Fibroblast of gingiva (primary cell): ENCODE results near the gene ITGA6.

Experiments used
- DNase-seq: peaks from one replicate; pipeline ENCODE4 v3.0.0-alpha.2; 2011; ENCODE audit warnings: low read depth

The ITGA6 gene

GRCh38 chr2:172427256-172427989 is at the start of gene ITGA6:
ITGA6 (plus strand) TSS chr2:172427586.
- peak; percentile 13 for DNase-seq

DNA sequence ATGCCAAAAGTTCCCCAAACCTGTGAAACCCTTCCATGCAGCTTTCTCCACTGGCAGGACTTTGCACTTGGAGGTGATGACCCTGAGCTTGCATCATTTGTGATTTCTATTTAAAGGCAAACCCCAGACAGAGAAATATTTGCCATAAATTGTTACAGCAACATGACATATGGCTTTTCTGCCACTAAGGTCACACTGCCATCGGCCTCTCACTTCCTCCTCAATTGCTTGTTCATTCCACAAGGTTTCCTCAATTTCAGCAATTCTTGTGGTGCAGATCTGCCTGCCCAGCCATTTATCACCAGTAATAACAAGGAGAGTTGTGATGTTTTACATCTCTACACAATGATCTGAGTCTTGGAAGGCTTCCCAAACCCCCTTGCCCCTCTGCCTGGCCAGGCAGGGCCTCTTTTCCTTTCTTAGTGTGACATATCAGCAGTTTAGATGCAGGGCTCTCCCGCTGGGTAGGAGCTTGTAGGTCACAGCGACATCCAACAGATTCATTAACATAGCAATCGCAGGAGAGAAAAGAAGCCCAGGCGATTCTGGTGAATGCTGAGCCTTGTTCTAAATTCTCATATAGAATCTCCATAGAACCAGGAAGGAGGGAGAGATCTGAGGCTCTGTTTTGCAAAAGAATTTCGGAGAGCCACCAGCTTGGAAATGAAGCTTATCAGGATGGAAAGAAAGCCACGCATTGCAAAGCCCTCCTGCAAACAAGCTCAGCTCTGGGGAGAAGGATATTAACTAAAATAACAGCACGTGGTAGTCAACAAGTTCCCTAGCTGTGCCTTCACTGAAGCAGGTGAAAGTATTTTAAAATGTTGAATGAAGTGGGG is 46.7 kb upstream of the ITGA6 start:
- no peak for DNase-seq

DNA sequence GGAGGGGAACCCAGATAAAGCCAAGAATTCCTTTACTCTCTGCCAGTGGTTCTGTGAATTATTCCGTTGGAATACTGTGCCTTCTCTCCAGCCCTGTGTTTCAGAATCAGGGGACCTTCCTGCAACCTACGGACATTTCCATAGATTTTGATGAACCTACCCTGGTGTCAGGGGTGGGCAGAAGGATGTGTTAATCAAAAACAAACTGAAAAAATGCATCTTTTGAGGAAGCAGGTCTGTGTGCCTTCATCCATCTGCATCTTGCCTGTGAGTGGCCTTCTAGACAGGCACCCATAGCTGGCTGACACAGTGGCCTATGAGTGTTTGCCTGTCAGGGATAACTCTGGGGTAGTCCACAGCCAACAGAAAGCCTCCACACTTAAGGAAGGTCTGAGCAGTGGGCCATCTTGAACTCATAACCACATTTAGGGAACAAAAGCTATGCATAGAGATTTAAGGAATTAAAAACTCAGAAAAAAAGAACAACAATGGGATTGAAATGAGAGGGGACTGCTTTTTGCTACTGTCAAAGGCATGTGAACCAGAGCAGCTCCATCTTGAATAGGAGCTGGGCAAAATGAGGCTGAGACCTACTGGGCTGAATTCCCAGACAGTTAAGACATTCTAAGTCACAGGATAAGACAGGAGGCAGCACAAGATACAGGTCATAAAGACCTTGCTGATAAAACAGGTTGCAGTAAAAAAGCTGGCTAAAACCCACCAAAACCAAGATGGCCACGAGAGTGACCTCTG is 45.9 kb upstream of the ITGA6 start:
- no peak for DNase-seq

GRCh38 chr2:172387361-172387760 is 40.0 kb upstream of the ITGA6 start:
- DNase-seq = no peak

DNA sequence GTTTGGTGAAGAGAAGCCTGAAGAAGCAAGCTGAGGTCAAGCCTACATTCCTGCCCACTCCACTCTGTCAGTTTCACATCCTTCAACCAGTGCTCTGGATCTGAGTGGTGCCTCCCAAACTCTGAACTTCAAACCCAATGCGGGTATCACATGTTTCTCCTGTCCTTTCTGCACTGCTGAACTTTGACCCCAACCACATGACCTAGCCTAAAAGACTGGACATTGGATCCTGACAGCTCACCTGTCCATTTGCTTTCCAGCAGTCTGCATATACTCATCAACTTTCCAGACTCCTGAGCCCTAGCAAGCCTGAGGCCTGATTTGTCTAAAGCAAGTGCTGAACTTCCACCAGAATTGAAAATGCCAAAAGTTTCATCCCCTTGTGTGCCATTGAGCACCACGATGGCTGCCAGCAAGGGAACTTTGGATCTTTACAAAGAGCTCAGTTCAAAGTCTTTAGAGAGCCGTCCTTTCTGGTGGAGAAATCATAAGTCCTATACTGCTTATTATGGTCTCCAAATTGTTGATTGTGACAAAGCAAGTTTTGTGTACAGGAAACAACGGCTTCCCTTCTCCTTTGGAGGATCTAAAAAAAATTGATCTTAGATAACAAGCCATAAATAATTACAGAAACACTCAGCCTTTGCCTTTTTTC is 37.6 kb upstream of the ITGA6 start:
- no peak for DNase-seq

DNA sequence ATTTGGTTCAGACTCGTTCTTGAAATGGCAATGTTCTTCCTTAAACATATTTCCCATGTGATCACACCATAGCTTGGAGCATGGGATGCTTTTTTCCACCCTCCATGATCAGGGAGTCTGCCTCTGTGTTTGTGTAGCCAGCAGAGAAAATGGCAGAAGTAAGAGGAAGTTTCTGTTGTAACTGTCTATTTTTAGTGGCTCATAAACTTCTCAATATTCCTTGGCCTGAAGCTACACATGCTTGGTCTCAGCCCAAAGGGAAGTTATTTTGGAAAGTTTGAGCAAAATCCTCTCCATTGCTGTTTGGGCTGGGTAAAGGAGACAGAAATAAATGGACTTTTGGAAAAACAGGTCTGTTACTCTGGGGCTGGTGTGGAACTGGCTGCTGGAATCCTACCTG is 33.4 kb upstream of the ITGA6 start:
- no peak for DNase-seq

GRCh38 chr2:172395503-172395902 is 31.9 kb upstream of the ITGA6 start:
- DNase-seq = no peak

GRCh38 chr2:172397148-172397834 is 30.1 kb upstream of the ITGA6 start:
- DNase-seq = peak; percentile 38

DNA sequence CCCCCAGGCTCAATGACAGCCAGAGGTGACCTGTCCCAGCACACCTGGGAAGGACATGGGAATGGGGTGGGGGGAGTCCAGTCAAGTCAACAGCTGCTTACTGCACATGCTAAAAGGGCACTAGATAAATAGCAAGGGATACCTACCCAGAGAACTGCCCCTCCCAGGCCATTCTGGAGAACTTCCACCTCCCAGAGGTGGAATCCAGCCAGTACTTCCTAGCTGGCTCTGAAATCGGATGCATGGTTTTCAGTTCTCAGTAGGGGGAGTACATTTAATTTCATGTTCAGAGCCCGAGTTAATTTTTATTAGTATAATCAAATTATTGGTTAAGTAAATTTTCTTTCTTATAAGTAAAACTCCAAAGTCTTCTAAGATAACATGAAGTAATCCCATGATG is 28.9 kb upstream of the ITGA6 start:
- DNase-seq = no peak

DNA sequence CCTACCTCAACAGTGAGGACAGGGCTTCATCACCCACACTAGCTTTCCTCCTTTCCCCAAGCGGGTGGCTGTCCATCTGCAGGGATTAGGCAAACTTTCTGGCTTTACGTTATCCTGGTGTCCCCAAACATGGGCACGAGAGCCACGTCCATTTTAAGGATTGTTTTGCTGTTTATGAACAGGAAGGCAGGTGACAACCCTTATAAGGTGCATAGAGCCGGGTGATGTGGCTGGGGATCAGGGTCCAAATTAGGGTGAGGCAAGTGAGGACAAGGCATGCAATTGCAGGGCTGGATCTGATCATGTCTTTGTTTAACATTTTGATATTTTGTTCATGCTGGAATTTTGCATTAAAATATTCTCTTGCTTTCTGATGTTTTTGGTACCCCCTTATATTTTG is 27.6 kb upstream of the ITGA6 start:
- no peak for DNase-seq

DNA sequence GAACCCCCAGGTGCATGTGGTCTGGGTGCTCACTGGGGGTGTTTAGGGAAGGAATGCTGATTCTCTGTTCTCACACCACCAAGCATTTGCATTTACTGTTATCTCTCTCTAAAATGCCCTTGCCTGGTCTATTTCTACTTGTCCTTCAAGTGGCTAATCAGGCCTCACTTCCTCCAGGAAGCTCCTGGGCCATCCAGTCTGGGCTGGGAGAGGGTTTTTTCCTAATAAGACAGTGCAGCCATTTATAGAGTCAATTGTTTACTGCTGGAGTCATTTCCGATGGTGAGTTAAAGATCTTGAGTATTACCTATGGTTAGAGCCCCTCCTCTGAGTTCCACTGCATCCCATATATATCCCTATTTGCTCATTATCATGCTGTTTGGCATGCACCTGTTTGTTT is 25.2 kb upstream of the ITGA6 start:
- DNase-seq = no peak

- DNase-seq = no peak
Measured at GRCh38 chr2:172403402-172403801, 24.0 kb upstream of the ITGA6 start.

- DNase-seq = no peak
Measured at GRCh38 chr2:172403881-172404468, 23.4 kb upstream of the ITGA6 start.

- peak; percentile 68 for DNase-seq
Measured at GRCh38 chr2:172404824-172405223, 22.6 kb upstream of the ITGA6 start.

DNA sequence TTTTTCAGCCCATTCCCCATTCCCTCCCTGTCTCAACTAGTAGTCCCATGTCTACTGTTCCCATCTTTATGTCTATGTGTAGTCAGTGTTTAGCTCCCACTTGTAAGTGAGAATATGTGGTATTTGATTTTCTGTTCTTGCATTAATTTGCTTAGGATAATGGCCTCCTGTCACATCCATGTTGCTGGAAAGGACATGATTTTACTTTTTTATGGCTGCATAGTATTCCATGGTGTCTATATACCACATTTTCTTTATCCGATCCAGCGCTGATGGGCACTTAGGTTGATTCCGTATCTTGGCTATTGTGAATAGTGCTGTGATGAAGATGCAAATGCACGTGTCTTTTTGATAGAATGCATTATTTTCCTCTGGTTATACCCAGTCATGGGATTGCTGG is 21.7 kb upstream of the ITGA6 start:
- DNase-seq = no peak

DNA sequence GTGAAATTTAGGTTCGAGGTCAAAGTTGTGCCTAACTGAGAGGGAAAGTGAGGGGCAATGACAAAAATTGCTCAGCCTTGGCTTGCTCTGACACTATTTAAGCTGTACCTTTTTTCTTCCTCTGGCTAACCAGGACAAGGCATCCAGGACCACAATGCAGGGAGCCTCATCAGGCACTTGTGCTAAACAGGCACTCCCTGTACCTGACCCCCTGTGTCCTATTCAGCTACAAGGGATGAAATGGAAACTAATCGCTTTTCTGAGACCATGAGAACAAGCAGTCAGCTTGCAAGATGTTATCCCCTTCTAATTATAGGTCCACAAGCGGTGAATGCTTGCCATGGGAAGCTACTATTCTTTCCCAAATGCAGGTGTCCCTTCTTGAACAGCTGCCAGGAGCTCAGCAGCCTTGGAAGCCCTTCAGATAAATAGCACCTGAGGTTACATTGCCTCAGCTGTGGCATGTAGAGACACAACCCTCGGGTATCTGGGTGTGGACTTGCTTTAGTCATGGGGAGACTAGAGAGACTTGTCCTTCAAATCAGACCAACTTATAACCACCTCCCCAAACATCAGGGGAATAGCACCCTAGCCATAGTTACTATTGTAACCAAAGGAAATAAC is 19.1 kb upstream of the ITGA6 start:
- no peak for DNase-seq

DNA sequence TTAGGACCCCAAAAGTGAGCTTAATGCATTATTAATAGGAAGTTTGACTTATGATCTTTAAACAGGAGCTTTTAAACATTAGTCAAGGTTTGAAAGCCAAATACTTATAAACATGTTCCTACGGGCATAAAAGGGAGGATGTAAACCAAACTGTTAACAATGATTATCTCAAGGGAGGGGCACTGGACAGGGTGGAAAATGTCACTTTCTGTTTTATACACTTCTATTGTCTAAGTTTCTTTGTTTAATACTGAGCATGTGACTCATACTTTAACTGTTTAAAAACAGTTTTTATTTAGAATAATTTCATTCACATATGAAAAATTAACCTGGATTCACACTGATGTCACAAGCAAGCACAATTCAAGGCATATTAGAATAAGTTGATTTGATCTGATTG is 18.3 kb upstream of the ITGA6 start:
- DNase-seq = no peak

DNA sequence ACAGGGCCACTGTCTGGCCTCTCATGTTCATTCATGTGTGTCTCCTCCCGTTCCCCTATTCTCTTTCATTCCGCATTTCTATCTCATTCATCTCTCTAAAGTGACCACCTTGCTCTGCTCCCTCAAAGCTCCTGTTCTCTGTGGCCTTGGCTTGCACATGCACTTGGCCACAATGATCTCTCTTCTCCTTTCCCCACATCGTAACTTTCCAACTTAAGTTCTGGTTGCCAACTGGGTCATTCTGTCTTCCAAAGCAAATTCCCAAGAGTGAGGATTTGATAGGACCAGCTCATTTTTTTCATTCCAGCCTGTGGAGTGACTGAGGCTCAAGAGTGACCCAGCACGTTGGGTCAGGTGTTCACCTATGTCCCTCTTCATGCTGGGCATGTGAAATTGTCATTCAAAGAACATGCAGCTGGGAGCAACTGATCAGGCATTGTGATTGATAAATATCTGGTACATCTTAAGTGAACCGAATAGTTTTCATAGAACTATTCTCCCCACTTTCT is 14.3 kb upstream of the ITGA6 start:
- DNase-seq = no peak

DNA sequence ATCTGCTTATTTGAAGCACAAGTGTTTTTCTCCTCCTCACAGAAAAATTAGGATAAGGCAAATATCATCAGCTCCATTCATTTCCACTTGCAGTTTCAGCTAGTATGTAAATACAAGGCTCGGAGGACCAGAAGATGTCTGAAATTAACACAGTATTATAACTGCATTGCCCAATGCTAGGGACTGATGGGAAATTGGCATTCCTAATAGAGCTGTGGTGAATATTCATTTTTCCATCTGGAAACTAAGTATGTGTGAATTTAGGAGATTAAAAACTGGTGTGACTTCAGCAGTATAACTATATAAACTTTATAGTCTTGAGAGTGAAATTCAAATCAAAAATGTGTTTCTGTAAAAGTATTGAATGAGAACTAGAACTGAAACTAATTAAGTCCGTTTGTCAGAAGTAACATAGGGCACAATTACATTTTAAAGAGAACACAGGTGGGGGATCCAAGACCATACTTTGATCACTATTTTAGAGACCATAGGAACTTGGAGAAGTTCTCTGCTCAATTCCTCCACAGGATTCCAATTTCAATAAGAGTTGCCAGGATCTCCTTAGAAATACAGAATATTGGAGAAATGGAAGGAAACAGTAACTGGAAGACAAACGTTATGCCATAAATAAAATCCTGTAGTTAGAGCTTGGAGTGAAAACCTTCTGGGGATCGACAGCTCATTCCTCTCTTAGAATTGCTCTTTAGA is 12.1 kb upstream of the ITGA6 start:
- DNase-seq = no peak

DNA sequence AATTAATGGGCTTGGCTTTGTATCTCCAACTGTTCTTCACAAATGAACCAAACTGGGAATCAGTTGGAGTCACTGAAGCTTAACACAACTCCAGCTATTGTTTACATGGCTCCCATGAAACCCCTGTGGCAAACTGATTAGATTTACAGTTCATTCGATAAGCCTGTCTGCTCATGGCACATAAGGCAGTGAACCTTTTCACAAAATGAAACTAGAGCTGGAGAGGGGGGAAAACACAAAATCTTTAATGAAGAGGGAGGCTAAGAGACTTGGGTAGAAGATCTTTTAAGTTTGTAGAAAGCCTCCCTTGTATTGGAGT is 11.6 kb upstream of the ITGA6 start:
- DNase-seq = no peak
